Activated T-cell treated with anti-CD3 and anti-CD28 coated beads, Interleukin-2, amount 50 U/mL, for 1 hour (primary cell): ENCODE measurements around the gene TSPAN33.
A peak's percentile ranks its signal among the peaks of the same experiment; 100 is the strongest.
"Not testable (repeated sequence)": the region's sequence is repeated elsewhere in the genome, so short reads cannot be mapped to it uniquely, and the experiment has no call there.

Source experiments
- DNase-seq: peaks from one replicate; pipeline ENCODE4 v3.0.0-alpha.2; 2020

Gene TSPAN33

GRCh38 chr7:129173861-129174260 lies 29.4 kb downstream of the TSPAN33 start:
- DNase-seq: not testable (repeated sequence)

GRCh38 chr7:129176916-129177710 lies 32.6 kb downstream of the TSPAN33 start:
- no peak for DNase-seq

- DNase-seq: no peak
These were observed 40.6 kb downstream of the TSPAN33 start for GRCh38 chr7:129184981-129185670.

GRCh38 chr7:129186749-129187260 lies 42.3 kb downstream of the TSPAN33 start:
- no peak for DNase-seq

GRCh38 chr7:129187681-129188371 lies 43.3 kb downstream of the TSPAN33 start:
- no peak for DNase-seq

- DNase-seq: peak; percentile 29
These were observed 43.9 kb downstream of the TSPAN33 start, which contains the start of gene SMO for GRCh38 chr7:129188372-129188891. SMO (plus strand) TSS chr7:129188633; CDS start chr7:129189152, 519 bp downstream.

GRCh38 chr7:129188892-129189660 lies 44.6 kb downstream of the TSPAN33 start:
- no peak for DNase-seq

- no peak for DNase-seq
These were observed 45.3 kb downstream of the TSPAN33 start for GRCh38 chr7:129189661-129190310.

GRCh38 chr7:129191272-129191671 lies 46.8 kb downstream of the TSPAN33 start:
- DNase-seq: no peak

GRCh38 chr7:129193892-129194291 lies 49.4 kb downstream of the TSPAN33 start:
- DNase-seq: no peak

- DNase-seq: no peak
These were observed 53.3 kb downstream of the TSPAN33 start for GRCh38 chr7:129197771-129198170.

GRCh38 chr7:129199406-129199805 lies 54.9 kb downstream of the TSPAN33 start:
- no peak for DNase-seq

GRCh38 chr7:129202058-129202777 lies 57.7 kb downstream of the TSPAN33 start:
- no peak for DNase-seq

- DNase-seq: no peak
These were observed 58.7 kb downstream of the TSPAN33 start for GRCh38 chr7:129203050-129203741.

- no peak for DNase-seq
These were observed 60.8 kb downstream of the TSPAN33 start for GRCh38 chr7:129205126-129205818.

GRCh38 chr7:129205987-129206785 lies 61.7 kb downstream of the TSPAN33 start:
- DNase-seq: no peak

GRCh38 chr7:129208667-129209066 lies 64.2 kb downstream of the TSPAN33 start:
- DNase-seq: no peak

- no peak for DNase-seq
These were observed 64.8 kb downstream of the TSPAN33 start for GRCh38 chr7:129209067-129209926.
